Calu3 (cell line): Measurements from ENCODE around the gene SLC6A16. TPM values are rescaled to one million over a fixed set of nuclear protein-coding genes. Genes with fewer than 3 reads are reported as not detected.

ENCODE experiments used
- BruUV-seq: library from RNA; stranded (reverse); fragments of 400-500 nt; replicated peaks from 2 replicates; lab custom pipeline; 2021; lab: Mats Ljungman, UMichigan
- CTCF ChIA-PET: fragments of 300-600 bp; sonication (Branson Sonifier 250); formaldehyde crosslinking; loops from one replicate; lab custom pipeline; 2022; ENCODE audit warnings: antibody characterized with exemption; lab: Charles Lee
- DNase-seq: peaks from one replicate; pipeline ENCODE4 v3.0.0; 2022
- H3K27ac Mint-ChIP-seq: one replicate; pipeline ENCODE4 v1.8.0; 2022; ENCODE audit warnings: mixed read lengths; ENCODE audit not compliant: unreplicated experiment
- H3K27me3 Mint-ChIP-seq: one replicate; pipeline ENCODE4 v1.8.0; 2022; ENCODE audit warnings: mixed read lengths; ENCODE audit not compliant: unreplicated experiment
- H3K36me3 Mint-ChIP-seq: one replicate; pipeline ENCODE4 v1.8.0; 2022; ENCODE audit warnings: mild to moderate bottlenecking, moderate library complexity, mixed read lengths; ENCODE audit not compliant: insufficient read depth, unreplicated experiment
- H3K4me1 Mint-ChIP-seq: one replicate; pipeline ENCODE4 v1.8.0; 2022; ENCODE audit warnings: mild to moderate bottlenecking, low read depth, mixed read lengths; ENCODE audit not compliant: unreplicated experiment
- H3K4me3 Mint-ChIP-seq: one replicate; pipeline ENCODE4 v1.8.0; 2022; ENCODE audit warnings: mild to moderate bottlenecking, low read depth, moderate library complexity, mixed read lengths; ENCODE audit not compliant: unreplicated experiment
- H3K9me3 Mint-ChIP-seq: one replicate; pipeline ENCODE4 v1.8.0; 2022; ENCODE audit warnings: low read depth, mixed read lengths; ENCODE audit not compliant: unreplicated experiment
- CTCF ChIP-seq: fragments of 200-600 bp; IDR thresholded peaks from one replicate; pipeline ENCODE4 v1.8.0; 2022; ENCODE audit warnings: antibody characterized with exemption; ENCODE audit not compliant: unreplicated experiment
- intact Hi-C: fragments of 100-400 bp; cut with micrococcal nuclease; formaldehyde crosslinking; loops from one replicate; pipeline ENCODE4 v1.10.0; 2022; ENCODE audit not compliant: unreplicated experiment
- total RNA-seq: library from RNA; stranded (reverse); gene quantifications from 2 replicates; pipeline ENCODE4 v1.2.3, GENCODE V29; 2022

SLC6A16 gene
- total RNA-seq, 1 experiment from 2014 or later = not detected

- no peak for TF ChIP-seq CTCF
- DNase-seq = peak; percentile 44
- BruUV-seq = no TSS peak
Measured at GRCh38 chr19:49362048-49362928, 37.3 kb upstream of the SLC6A16 start, which contains the start of gene TEAD2. Gene TEAD2 (minus strand): TSS chr19:49362416. CDS start chr19:49360075, 2,341 bp downstream.

GRCh38 chr19:49361438-49362047 is 36.6 kb upstream of the SLC6A16 start:
- intact Hi-C loops = no loop called here
- BruUV-seq = no TSS peak

More at GRCh38 chr19:49362048-49362928, 37.3 kb upstream of the SLC6A16 start, which contains the start of gene TEAD2:
- Mint-ChIP-seq H3K27ac (peak within 1 kb of the TSS; percentile 35), H3K27me3 (peaks cover 2% of the 10 kb centered on the region), H3K4me1 (peaks cover 12% of the 10 kb centered on the region), H3K36me3 (no peaks in the 10 kb centered on the region), H3K9me3 (no peaks in the 10 kb centered on the region), H3K4me3 (no peak within 1 kb of the TSS)
- intact Hi-C loops = no loop called here
- CTCF ChIA-PET = interaction anchor here (0.7 to 1.4 kb wide), 6 partner anchors 8 to 32 kb away, joined by 3 to 5 read pairs (median 4); no protein-coding TSS in a partner anchor

GRCh38 chr19:49359851-49360820 is 35.1 kb upstream of the SLC6A16 start:
- Mint-ChIP-seq H3K4me1 (peaks cover 21% of the 10 kb centered on the region), H3K27ac (no peak overlapping the region), H3K36me3 (no peaks in the 10 kb centered on the region), H3K27me3 (peaks cover 24% of the 10 kb centered on the region), H3K4me3 (no peak overlapping the region), H3K9me3 (no peaks in the 10 kb centered on the region)
- no TSS peak for BruUV-seq
- no peak for TF ChIP-seq CTCF
- CTCF ChIA-PET = no interaction called here
- DNase-seq = no peak
- intact Hi-C loops = no loop called here

More at GRCh38 chr19:49361438-49362047, 36.6 kb upstream of the SLC6A16 start:
- CTCF ChIA-PET = interaction anchor here (1.4 kb wide), 1 partner anchor 14 kb away, joined by 3 read pairs; no protein-coding TSS in a partner anchor
- Mint-ChIP-seq H3K9me3 (no peaks in the 10 kb centered on the region), H3K36me3 (no peaks in the 10 kb centered on the region), H3K27ac (peak overlapping the region; percentile 35), H3K4me3 (no peak overlapping the region), H3K4me1 (peaks cover 13% of the 10 kb centered on the region), H3K27me3 (peaks cover 10% of the 10 kb centered on the region)
- no peak for TF ChIP-seq CTCF
- DNase-seq = peak; percentile 32
